ENCODE measurements around the gene CACNB2.
"Not testable (repeated sequence)": the region's sequence is repeated elsewhere in the genome, so short reads cannot be mapped to it uniquely, and the experiment has no call there.

The CACNB2 gene

DNA sequence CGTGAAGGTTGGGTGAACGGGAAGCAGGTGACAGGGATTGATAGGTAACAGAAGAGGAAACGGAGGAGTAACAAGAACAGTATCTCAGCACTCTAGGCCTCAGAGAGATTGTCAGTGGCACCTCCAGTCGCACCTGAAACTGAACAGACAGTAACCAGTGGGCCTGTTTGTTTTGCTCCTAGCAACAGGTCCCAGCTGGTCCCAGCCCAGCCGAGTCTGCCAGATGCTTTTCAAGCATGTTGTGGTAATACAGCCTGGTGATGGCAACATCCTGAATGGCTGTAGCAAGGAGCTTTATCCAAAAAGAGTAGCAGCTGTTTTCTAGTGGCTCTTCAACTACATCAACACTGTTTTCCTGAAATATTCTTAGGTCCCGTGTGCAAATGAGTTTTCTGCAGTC is 4.7 kb downstream of the CACNB2 start:
- peak in 5 of 56 donors; percentile 7 to 29 (median 7) for DNase-seq

DNA sequence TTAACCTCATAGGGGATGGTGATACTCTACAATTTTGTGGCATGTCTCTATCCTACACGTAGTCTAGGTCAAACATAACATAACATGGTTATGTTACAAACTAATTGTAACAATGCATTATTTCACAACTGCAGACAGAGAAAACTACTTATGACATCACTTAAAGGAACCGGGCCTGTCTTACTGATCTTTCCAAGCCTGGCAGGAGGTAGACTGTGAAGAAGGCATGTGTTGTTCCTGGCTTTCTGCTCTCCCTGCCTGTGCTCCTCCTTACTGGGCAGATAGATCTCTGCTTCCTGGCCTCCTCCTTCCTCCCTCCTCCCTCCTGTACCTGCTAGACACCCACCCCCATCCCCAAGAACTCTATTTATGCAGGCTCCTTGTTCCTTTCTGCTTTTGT is 5.4 kb downstream of the CACNB2 start:
- DNase-seq = no peak

DNA sequence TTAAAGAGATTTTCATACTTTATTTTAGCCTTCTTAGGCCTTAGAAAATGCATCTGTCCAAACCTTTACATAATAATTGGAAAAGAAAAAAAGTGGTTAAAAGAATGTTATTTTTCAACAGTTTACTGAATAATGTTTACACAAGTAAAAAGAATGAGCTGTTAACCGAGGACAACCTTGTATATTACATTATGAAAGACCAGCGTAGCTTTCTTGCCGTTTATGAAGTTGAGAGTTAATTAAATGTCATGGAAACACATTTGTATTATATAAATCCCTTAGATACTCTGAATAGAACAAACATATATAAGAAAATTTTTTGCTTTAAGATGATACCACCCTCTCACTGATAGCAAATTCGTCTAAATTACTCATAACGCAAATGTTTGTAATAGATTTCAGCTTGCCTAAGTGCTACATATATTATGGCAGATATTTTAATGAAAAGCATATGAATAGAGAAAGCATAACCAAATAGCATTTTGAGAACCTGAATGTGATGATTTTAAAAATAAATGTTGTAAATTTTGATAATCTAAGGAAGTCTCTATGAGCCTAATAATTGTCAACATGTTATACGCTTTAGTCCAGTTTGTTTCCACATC is 9.1 kb downstream of the CACNB2 start:
- DNase-seq = no peak

DNA sequence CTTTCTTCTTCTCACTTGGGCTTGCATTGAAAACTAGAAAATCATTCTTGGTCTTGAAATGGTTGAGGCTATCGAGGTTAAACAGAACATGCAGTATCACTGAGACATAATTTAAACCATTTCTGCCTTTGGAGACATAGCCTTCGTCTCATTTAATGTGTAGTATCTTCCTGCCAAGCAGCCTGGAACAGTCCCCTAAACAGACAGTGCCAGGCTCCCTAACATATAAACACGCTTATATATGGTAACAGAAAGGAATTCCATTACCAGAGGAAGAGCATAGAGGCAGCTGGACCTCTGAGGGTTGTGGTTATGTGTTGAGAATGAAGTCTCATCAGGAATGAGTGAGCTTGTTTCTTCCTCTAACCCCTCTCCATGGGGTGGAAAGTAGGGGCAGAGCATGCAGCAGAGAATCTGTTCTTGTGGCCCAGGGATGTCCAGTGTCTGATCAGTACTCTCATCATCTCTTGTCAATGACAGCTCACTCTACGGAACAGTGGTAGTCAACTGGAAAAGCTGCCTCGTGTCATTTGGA is 11.2 kb downstream of the CACNB2 start:
- no peak for DNase-seq

DNA sequence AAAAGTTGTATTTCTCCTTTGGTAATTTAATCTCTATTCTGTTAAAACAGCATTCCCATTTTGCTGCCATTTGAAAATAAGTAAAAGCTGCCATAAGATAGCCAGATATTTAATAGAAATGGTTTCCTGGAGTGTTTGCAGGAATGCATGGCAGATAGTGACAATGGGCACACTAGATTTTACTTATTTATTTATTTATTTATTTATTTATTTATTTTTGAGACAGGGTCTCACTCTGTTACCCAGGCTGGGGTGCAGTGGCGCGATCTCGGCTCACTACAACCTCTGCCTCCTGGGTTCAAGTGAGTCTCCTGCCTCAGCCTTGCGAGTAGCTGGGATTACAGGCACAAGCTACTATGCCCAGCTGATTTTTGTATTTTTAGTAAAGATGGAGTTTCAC is 13.2 kb downstream of the CACNB2 start:
- not testable (repeated sequence) for DNase-seq

DNA sequence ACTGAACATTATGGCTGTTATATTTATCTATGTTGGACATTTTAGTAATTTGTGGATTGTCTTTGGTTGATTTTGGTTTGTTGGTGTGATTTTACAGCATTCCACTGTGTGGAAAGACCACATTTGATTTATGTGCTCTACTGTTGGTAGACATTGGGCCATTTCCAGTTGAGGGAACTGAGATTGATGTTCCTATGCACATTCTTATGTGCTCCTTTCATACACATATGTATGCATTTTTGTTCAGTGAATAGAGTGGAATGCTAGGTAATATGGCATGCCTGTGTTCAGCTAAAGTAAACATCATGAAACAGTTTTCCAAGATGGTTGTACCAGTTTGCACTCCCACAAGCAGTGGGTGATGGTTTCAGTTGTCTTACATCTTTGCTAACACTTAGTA is 15.1 kb downstream of the CACNB2 start:
- DNase-seq = no peak

DNA sequence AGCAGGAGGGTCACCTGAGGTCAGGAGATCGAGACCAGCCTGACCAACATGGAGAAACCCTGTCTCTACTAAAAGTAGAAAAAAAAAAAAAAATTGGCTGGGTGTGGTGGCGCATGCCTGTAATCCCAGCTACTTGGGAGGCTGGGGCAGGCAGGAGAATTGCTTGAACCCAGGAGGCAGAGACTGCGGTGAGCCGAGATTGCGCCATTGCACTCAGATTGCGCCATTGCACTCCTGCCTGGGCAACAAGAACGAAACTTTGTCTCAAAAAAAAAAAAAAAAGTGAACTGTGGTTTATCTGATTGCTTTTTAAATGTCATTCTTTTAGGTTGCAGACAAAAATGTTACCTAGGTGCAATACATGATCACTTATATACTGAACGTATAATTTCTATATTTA is 16.6 kb downstream of the CACNB2 start:
- not testable (repeated sequence) for DNase-seq

DNA sequence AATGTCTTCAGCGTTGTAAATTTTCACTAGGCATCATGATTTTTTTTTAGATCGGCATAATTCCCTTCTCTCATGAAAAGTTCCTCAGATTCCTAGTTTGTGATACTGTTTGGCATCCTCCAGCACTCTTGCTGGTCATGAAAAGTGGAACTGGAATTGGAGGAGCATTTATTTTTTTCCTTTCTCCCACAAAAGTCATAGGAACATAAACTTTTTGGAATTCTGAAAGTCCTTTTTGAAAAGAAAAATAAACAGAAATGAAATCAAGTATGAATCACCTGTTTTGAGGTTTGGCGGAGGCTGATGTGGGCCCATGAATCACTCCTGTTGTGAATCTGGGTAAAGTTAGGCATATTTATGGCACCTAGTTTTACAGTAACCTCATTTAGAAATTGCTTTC is 17.7 kb downstream of the CACNB2 start:
- no peak for DNase-seq

DNA sequence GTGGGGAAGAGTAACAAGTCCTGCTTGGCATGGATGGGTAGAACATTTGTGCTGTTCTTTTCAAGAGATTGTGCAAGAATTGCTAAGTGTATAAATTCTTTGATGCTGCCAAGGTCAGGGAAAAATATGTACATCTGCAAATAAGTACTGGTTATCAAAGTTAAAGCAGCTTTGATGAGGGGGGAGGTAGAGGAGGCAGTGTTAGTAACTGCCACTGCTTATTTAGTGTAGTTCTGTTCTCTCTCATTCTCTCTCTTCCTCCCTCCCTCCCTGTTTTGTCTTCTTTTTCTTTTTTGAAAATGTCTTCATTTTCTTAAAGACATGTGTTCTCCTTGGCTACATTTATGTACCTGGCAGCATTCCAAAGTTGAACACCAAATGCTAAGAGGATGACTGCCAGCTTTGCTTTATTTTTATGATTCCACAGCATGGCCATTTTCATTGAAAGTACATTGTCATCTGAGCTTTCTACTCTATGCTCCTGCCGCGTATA is 18.6 kb downstream of the CACNB2 start:
- no peak for DNase-seq

DNA sequence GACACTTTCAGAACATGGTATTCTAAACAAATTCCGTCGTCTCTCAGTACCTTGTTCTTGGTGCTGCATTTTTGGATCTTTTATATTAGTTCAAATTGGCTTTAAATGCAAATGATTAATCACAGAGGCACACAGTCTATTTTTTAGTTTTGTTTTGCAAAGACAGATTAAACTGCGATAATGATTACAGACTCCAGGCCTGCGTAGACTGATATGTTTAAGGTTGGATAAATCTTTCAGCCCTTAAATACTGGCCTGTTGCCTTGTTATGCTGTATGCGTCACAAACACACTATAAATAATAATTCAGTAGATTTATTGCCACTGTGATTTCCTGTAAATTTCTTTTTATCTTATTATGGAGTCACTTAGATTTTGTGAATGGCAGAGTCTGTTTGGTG is 19.3 kb downstream of the CACNB2 start:
- DNase-seq = no peak

DNA sequence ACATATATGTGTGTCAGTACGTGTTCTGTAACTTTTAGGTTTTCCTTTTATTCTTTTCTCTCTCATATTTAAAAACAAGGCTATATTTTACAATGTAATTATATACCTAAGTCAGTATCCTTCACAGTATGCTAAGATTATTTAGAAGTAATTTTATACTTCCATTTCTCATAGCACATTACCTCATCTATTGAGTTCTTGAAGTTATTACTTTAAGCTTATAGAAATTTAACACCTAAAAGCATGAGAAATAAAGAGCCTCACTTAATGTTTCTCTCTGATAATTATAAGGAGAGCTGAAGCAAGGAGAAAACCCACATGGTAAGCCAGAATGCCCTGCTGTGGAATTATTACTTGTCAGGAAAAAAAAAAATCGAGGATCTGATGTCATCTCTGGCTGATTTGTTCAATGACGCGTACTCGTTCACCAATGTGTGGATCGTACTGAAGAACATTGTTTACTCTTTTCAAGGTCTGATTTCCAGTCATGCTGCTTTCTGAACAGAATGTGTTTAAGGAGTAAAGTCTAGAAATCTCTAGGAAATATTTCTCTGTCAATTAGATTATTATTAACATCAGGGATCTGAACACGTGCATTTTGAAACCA is 21.9 kb downstream of the CACNB2 start:
- DNase-seq = no peak

DNA sequence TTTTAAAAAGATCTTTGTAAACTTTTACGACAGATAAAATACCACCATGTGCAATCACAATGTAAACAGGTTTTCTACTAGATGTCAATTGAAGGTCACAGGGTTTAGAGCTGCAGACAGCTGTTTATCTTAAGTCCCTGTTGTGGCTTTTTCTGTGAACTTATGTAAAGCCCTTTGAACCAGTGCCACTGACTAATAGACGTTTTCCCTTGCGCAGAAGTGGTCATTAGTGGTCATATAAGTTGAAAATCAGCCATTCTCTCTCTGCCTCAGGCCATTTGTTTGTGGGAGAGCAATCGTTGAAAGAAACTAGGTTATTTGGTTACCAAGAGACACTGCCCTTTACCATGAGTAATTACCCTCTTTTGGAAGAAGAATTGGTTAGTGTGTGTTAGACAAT is 23.9 kb downstream of the CACNB2 start:
- DNase-seq = no peak

DNA sequence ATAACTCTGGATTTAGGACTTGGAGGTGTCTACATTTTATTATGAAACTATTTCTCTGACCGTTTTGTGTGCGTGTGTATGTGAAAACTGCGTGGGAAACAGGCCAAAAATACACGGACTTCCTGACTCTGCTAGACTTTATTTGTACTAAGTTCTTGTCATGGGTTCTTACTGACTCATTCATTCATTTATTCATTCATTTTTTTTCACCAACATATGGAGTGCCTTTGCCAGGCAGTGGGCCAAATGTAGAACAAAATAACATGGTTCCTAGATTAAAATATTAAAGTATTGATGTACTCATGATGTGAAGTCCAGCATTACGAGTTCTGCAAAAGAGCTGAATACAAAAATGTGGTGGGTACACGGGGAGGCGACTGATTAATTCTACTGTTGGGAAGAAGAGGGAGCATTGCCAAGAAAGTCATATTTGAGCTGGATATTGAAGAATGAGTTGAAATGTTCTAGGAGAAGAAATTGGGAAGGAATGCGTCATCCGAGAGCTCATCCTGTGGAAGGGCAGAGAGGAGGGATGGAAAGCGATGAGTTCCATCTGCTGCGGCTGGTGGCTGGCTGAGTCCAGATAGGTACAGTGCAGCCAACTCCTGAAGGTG is 24.6 kb downstream of the CACNB2 start:
- no peak for DNase-seq

DNA sequence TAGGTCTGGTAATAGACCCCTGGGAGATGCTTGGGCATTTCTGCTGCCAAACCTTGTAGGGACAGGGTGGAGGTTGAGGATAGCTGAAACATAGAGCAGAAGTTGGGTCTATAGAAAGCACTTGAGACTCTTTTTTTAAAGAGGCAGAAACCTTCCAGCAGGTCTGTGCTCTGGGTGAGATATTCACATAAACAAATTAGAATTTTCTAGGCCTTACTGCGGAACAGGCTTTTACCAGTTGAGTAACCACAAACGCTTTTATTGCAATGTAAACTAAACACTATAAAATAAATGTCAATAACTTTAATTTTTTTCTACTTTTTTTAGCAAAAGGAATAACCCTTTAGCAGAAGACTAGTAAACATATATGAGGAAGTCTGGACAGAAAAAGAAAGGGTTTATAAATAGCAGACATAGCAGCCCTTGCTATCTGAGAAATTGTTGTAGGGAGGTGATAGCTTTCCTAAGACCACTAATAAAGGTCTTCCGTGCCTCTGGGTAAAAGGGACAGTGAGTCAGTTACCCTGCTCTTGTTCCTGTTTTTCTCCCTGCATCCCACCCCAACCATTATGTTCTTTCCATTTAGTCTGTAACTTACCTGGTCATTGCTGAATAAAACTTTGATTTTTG is 38.7 kb downstream of the CACNB2 start:
- DNase-seq = no peak

DNA sequence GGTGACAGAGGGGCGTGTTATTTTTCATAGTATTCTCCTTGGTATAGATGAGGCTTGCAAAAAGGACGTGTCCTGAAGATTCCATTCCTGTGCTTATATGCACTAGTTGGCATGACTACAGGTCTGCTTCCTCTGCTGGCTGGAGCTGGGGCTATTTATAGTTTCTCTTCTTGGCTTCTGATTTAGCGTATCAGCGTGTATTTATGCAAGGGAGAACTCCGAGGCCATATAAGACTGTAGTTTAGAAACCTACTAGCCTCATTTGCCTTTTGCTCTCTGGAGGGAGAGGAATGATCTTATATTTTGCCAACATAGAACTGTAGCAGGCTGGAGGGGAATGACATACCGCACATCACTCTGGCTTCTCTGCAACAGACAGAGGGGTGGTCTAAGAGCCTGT is 39.7 kb downstream of the CACNB2 start:
- DNase-seq = peak in 1 of 56 donors; percentile 1

DNA sequence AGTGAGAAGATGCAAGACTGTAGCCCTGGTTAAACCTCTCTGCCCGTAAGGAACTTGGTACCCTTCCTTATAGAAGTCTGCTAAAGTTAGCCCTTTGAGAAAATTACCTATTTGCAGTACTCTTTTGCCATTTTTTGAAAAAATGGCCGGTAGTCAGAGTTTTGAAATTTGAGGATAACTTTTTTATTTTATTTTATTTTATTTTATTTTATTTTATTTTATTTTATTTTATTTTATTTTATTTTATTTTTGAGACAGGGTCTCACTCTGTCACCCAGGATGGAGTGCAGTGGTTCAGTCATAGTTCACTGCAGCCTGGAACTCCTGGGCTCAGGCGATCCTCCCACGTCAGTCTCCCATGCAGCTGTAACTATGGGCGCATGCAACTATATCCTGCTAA is 41.2 kb downstream of the CACNB2 start:
- DNase-seq = not testable (repeated sequence)

DNA sequence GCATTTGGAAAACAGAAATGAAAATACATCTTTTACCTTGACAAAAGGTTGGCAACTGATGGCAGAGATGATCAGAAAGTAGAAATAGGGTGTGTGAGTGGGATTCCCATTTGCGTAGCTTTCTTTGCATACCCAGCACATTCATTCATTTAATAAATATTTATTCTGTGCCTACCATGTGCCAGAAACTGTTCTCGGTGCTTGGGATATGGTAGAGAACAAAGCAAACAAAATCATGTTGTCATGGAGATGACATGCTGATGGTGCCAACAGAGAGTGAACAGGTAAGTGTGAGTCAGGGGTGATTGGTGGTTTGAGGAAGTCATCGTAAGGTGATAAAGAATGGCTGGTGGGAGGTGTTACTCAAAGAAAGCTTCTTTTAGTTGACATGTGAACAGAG is 45.4 kb downstream of the CACNB2 start:
- no peak for DNase-seq

DNA sequence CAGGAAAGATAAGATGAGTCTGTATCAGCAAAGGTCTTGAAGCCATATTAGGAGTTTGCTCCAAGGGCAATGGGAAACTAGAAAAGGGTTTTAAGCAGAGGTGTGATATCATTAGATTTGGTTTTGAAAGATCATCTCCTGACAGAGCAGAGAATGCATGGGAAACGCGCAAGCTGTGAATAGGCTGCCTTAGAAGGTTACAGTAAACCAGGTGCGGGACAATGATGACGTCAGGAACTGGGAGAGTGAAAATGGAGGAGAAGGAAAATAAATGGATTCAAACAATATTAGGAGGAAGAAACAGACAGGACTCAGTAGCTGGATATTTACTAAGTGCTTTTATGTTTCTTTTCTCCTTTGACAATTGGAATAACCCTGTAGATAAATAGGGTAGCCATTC is 50.6 kb downstream of the CACNB2 start:
- DNase-seq = no peak

DNA sequence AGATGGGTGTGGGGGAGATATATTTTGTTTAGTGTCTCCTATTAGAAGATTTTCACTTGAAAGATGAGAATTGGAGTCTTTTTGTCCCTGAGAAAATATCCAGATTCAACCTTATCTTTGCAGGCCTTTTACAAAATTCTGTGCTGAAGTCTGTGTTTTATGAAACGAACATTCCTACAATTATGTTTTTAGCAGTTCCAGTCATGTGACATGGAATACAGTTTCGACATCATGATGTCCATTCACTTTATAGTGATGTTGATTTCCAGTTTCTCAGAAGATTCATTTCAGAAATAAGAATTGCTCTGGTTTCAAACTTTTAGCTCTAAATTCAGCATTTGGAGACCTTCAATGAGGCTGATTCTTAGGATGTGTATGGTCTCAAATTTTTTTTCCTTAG is 54.4 kb downstream of the CACNB2 start:
- no peak for DNase-seq

DNA sequence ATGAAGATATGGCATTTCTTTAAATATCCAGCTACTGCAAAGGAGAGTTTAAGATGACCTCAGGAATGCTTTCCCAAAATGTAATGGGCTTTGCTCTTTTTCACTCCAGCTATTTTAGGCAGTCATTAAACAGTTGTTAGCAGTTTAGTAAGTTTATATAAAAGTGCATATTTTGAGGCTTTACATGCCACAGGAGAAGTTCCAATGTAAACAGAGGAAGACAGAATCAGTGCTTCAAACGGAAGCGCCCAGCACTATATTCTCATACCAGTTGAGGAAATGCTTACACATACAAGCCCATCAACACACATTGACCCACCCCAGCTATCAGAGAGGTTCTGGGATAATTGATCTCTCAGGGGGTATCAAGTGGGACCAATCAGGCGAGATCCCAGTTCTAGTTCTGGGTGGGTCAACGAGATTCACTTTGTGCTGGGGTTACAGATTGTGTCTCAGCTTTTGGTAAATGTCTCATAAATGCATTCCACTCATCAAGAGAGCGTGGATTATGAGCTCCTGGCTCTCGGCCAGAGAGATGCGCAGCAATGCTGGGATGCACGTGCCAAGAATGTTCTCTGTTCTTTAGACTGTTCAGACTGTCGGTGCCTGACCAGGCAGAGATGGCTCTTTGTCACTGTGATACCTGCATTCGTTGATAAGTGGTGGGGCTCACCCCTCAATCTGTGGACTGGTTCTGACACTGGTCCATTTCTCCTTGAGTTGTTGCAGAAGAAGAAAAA is 55.0 kb downstream of the CACNB2 start:
- DNase-seq = peak in 2 of 56 donors; percentile 15 to 20

DNA sequence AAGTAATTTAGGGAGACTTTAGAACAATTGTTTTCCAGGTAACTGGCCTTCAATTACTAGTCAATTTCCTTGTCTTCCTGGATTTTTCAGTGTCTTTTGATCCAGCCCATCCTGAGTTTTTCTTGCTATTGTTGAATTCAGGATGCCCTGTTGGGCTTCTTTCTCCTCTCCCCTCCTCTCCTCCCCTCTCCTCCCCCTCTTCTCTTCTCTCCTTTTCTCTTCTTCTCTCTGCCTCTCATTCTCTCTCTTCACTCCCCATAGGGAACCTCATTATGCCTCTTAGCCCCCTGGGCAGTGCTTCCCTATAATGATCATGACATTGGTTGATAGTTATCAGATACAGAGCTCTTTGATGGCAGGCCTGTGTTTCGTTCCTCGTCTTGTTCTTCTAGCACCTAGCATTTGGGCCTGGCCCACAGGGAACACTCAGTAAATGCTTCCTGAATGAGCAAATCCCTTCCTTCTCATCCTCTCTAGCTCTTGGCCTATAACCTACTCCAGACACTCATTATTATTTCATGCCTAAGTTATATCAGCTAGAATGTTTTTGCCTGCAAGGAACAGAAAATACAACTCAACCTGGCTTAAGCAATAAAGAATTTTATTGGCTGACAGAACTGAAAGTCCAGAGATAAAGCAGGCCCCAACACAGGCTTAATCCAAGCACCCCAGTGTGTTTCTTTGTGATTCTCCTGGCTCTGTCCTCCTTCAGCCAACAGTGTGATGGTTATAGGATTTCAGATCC is 56.8 kb downstream of the CACNB2 start:
- DNase-seq = no peak

Measured in nucleus accumbens (tissue), 56 donors.